Chondrocyte (in vitro differentiated cells): Measurements from ENCODE around the gene TAF1C. TPM values are rescaled to one million over a fixed set of nuclear protein-coding genes. Genes with fewer than 3 reads are reported as not detected.

Experiments used
- DNase-seq: peaks from one replicate; pipeline ENCODE4 v3.0.0; 2021; ENCODE audit warnings: mixed read lengths, low spot score
- H3K27ac Mint-ChIP-seq: one replicate; pipeline ENCODE4 v1.8.0; 2021; ENCODE audit warnings: mild to moderate bottlenecking, moderate library complexity, mixed read lengths; ENCODE audit not compliant: unreplicated experiment
- H3K27me3 Mint-ChIP-seq: 2 replicates; pipeline ENCODE4 v1.8.0; 2021; ENCODE audit warnings: low read depth, mixed read lengths
- H3K36me3 Mint-ChIP-seq: 2 replicates; pipeline ENCODE4 v1.8.0; 2021; ENCODE audit warnings: low read depth, mixed read lengths
- H3K4me1 Mint-ChIP-seq: 2 replicates; pipeline ENCODE4 v1.8.0; 2021; ENCODE audit warnings: low read depth, mild to moderate bottlenecking, mixed read lengths
- H3K4me3 Mint-ChIP-seq: one replicate; pipeline ENCODE4 v1.8.0; 2021; ENCODE audit warnings: mild to moderate bottlenecking, moderate library complexity, mixed read lengths; ENCODE audit not compliant: unreplicated experiment
- H3K9me3 Mint-ChIP-seq: 2 replicates; pipeline ENCODE4 v1.8.0; 2021; ENCODE audit warnings: low read depth, mixed read lengths
- total RNA-seq: library from RNA; stranded (reverse); gene quantifications from 3 replicates; pipeline ENCODE4 v1.2.1, GENCODE V29; 2021
- TF ChIP-seq, protein P1 (sequence below): fragments of 200-600 bp; sonication (generic); IDR thresholded peaks from 2 replicates; pipeline ENCODE4 v1.5.0; 2021; ENCODE audit warnings: antibody characterized with exemption, mild to moderate bottlenecking, moderate library complexity

TAF1C gene
- total RNA-seq, 1 donor from 2014 or later = 22.2 TPM

DNA sequence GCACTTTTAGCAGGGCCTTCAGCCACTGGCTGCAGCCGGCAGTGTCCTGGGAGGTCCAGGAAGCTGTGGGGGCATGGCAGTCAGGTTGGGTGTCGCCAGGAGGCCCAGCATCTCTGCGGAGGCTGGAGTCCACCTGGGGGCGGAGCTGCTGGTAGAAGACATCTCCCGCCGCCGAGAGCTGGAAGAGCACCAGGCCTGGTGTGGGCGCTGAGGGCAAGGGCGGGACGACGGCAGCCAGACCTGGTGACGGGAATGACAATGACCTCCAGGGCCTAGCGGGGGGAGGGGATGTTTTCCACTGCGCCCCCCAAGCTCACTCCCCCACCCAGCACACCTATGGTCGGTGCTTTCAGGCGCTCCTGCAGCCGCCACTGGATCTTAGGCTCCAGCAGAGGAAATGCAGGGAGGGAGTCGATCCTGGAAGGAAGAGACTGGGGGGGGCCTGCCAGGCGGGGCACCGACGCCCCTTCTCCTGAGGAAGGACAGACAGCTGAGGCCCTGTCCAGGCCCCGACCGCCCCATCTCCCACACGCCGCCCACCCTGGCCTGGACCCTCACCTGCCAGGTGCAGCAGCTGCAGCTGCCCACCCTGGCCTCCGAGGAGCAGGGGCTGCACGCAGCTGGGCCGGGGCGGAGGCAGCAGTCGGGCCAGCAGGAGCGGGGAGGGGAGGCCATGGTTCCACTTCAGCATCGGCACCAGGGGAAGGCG lies 7.1 kb downstream of the TAF1C start:
- no peak overlapping the region for H3K27ac Mint-ChIP-seq
- no peak for DNase-seq
- peaks cover 5% of the 10 kb centered on the region for H3K36me3 Mint-ChIP-seq
- no peaks in the 10 kb centered on the region for H3K9me3 Mint-ChIP-seq
- TF ChIP-seq, protein P1, sequence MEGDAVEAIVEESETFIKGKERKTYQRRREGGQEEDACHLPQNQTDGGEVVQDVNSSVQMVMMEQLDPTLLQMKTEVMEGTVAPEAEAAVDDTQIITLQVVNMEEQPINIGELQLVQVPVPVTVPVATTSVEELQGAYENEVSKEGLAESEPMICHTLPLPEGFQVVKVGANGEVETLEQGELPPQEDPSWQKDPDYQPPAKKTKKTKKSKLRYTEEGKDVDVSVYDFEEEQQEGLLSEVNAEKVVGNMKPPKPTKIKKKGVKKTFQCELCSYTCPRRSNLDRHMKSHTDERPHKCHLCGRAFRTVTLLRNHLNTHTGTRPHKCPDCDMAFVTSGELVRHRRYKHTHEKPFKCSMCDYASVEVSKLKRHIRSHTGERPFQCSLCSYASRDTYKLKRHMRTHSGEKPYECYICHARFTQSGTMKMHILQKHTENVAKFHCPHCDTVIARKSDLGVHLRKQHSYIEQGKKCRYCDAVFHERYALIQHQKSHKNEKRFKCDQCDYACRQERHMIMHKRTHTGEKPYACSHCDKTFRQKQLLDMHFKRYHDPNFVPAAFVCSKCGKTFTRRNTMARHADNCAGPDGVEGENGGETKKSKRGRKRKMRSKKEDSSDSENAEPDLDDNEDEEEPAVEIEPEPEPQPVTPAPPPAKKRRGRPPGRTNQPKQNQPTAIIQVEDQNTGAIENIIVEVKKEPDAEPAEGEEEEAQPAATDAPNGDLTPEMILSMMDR = no peak
- peaks cover 36% of the 10 kb centered on the region for H3K4me1 Mint-ChIP-seq
- H3K4me3 Mint-ChIP-seq = no peak overlapping the region
- H3K27me3 Mint-ChIP-seq = no peaks in the 10 kb centered on the region

- H3K4me1 Mint-ChIP-seq = peaks cover 30% of the 10 kb centered on the region
- H3K4me3 Mint-ChIP-seq = no peak overlapping the region
- TF ChIP-seq, protein P1 = peak; percentile 2
- H3K27me3 Mint-ChIP-seq = no peaks in the 10 kb centered on the region
- H3K27ac Mint-ChIP-seq = no peak overlapping the region
- H3K9me3 Mint-ChIP-seq = no peaks in the 10 kb centered on the region
- peaks cover 5% of the 10 kb centered on the region for H3K36me3 Mint-ChIP-seq
- no peak for DNase-seq
Measured at GRCh38 chr16:84178892-84179611, 7.8 kb downstream of the TAF1C start.

DNA sequence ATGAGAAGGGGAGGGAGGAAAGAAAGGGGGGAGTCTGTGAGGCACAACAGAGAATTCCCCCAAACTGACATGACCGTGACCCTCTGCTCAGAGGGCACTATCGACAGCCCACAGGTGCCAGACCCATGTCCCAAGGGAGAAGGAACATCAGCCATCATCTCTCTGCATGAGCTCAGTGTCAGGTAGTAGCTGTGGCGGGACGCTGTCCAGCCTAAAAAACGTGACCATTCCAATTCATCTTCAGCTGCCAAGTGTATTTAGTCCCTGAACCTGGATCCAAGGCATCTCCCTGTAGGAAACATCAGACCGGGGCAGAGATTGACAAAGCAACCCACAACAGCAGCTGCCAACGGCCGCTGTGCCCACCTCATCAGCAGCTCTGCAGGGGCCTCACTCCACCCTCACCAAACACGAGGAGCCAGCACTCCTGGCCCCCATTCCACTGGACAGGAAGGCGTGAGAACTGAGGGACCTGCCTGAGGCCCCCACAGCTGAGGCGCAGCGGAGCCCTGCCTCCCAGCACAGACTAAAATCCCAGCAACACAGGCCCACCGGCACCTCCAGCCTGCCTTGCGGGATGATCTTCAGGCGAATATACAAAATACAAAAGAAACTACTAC lies 8.6 kb downstream of the TAF1C start:
- no peak overlapping the region for H3K4me3 Mint-ChIP-seq
- peaks cover 27% of the 10 kb centered on the region for H3K4me1 Mint-ChIP-seq
- H3K36me3 Mint-ChIP-seq = peaks cover 5% of the 10 kb centered on the region
- H3K27me3 Mint-ChIP-seq = no peaks in the 10 kb centered on the region
- H3K9me3 Mint-ChIP-seq = no peaks in the 10 kb centered on the region
- TF ChIP-seq, protein P1 = no peak
- H3K27ac Mint-ChIP-seq = peak overlapping the region; percentile 92
- no peak for DNase-seq

DNA sequence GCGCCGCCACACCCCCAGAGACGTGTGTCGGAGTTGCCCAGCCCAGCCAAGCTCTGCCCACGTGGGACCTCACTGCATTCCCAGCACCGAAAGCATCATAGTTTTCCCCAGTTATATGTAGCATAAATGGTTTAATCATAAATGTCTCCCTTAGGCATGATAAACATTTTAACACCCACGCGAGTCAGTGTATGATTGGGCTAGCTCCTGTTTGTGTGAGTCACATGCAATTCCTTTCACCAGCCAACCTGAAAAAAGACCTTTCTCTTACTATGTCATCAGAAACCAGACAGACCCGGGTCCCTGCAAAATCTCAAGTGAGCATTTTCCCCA lies 9.2 kb downstream of the TAF1C start:
- no peak for DNase-seq
- H3K4me3 Mint-ChIP-seq = no peak overlapping the region
- peaks cover 27% of the 10 kb centered on the region for H3K4me1 Mint-ChIP-seq

More for the DNA sequence above, 9.2 kb downstream of the TAF1C start:
- no peaks in the 10 kb centered on the region for H3K9me3 Mint-ChIP-seq
- H3K36me3 Mint-ChIP-seq = peaks cover 1% of the 10 kb centered on the region
- TF ChIP-seq, protein P1 = no peak
- peak overlapping the region; percentile 92 for H3K27ac Mint-ChIP-seq
- H3K27me3 Mint-ChIP-seq = no peaks in the 10 kb centered on the region
